GM06990 (cell line): ENCODE measurements around the gene RAB21.
A peak's percentile ranks its signal among the peaks of the same experiment; 100 is the strongest.

Experiments used
- DNase-seq: peaks from one replicate; pipeline ENCODE4 v3.0.0-alpha.2; 2011; ENCODE audit not compliant: insufficient read length; ENCODE audit errors: extremely low read depth
- H3K27me3 ChIP-seq: replicated peaks from 2 replicates; pipeline ENCODE4 v1.6.0; 2011; ENCODE audit warnings: low read length; ENCODE audit not compliant: control insufficient read depth, insufficient read depth
- H3K36me3 ChIP-seq: 2 replicates; pipeline ENCODE4 v1.5.1; 2011; ENCODE audit warnings: low read length; ENCODE audit not compliant: control insufficient read depth, insufficient read depth
- H3K4me3 ChIP-seq: replicated peaks from 2 replicates; pipeline ENCODE4 v1.5.1; 2011; ENCODE audit warnings: low read depth, mild to moderate bottlenecking, control low read depth, low read length
- TF ChIP-seq, protein P1 (sequence below): IDR thresholded peaks from 2 replicates; pipeline ENCODE4 v1.5.1; 2011; ENCODE audit warnings: low read length, control low read depth, mild to moderate bottlenecking, inconsistent platforms; ENCODE audit not compliant: insufficient read depth, poor library complexity, severe bottlenecking

The RAB21 gene

GRCh38 chr12:71744522-71745300, 10.0 kb upstream of the RAB21 start:
- Histone ChIP-seq H3K36me3 (no peaks in the 10 kb centered on the region), H3K4me3 (no peak overlapping the region), H3K27me3 (no peaks in the 10 kb centered on the region)
- DNase-seq: no peak
- TF ChIP-seq, protein P1, sequence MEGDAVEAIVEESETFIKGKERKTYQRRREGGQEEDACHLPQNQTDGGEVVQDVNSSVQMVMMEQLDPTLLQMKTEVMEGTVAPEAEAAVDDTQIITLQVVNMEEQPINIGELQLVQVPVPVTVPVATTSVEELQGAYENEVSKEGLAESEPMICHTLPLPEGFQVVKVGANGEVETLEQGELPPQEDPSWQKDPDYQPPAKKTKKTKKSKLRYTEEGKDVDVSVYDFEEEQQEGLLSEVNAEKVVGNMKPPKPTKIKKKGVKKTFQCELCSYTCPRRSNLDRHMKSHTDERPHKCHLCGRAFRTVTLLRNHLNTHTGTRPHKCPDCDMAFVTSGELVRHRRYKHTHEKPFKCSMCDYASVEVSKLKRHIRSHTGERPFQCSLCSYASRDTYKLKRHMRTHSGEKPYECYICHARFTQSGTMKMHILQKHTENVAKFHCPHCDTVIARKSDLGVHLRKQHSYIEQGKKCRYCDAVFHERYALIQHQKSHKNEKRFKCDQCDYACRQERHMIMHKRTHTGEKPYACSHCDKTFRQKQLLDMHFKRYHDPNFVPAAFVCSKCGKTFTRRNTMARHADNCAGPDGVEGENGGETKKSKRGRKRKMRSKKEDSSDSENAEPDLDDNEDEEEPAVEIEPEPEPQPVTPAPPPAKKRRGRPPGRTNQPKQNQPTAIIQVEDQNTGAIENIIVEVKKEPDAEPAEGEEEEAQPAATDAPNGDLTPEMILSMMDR: no peak

GRCh38 chr12:71746974-71747611, 7.6 kb upstream of the RAB21 start:
- no peak overlapping the region for H3K4me3 ChIP-seq

GRCh38 chr12:71748081-71748850, 6.4 kb upstream of the RAB21 start:
- TF ChIP-seq, protein P1: no peak
- DNase-seq: no peak
- Histone ChIP-seq H3K4me3 (no peak overlapping the region), H3K36me3 (no peaks in the 10 kb centered on the region), H3K27me3 (no peaks in the 10 kb centered on the region)

More at GRCh38 chr12:71746974-71747611, 7.6 kb upstream of the RAB21 start:
- Histone ChIP-seq H3K36me3 (no peaks in the 10 kb centered on the region), H3K27me3 (no peaks in the 10 kb centered on the region)
- DNase-seq: peak; percentile 45
- TF ChIP-seq, protein P1: peak; percentile 75

DNA sequence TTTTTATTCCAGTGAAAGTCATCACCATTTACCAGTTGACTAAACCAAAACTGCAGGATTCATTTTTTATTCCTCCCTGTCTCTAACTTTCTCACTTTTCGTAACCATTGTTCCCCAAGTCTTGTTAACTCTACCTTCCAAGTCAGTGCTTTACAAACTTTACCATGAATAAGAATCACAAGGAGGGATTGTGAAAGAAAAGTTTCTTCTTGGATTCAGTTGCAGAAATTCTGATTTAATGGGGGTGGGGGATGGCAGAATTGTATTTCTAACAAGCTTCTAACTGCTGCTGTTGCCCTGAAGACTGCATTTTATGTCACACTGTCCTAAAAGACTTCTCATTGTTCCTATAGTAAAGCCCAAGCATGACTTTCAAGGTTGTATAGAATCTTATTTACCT, 5.0 kb upstream of the RAB21 start:
- TF ChIP-seq, protein P1: no peak
- Histone ChIP-seq H3K4me3 (no peak overlapping the region), H3K36me3 (no peaks in the 10 kb centered on the region), H3K27me3 (no peaks in the 10 kb centered on the region)
- no peak for DNase-seq

DNA sequence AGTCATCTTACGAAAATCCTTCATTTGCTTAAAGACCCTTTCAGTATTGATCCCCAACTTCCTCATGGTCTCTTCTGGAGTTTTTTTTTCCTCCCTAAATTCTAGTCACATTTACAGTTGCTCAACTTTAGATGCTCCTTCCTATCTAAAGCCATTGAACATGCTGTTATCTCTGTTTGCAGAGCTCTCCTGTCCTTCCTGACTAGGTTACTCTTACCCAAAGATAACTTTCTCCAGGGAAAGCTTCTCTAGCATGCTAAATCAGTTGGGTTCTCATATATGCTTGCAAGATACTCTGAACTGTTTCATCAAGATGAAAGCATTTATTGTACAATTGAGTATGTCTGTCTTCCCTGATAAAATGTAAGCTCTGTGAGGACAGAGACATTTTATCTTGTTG, 1.8 kb upstream of the RAB21 start:
- Histone ChIP-seq H3K36me3 (no peaks in the 10 kb centered on the region), H3K27me3 (no peaks in the 10 kb centered on the region), H3K4me3 (no peak overlapping the region)
- no peak for DNase-seq
- TF ChIP-seq, protein P1: no peak
